ENCODE results near the gene LRRC23.

GRCh38 chr12:6951551-6952120, 47.0 kb downstream of the LRRC23 start:
- TF ChIP-seq KDM3A (CRISPR knock-in tag; IDR thresholded peaks at IDR 0.05; ENCODE audit: low read depth) (no peak), ZMYM2 (CRISPR knock-in tag; IDR thresholded peaks at IDR 0.05) (no peak), RAD21 (CRISPR knock-in tag; IDR thresholded peaks at IDR 0.05) (no peak), AKAP8 (CRISPR knock-in tag; IDR thresholded peaks at IDR 0.05) (no peak), ZBTB49 (CRISPR knock-in tag; IDR thresholded peaks at IDR 0.05; ENCODE audit: borderline replicate concordance) (no peak), KDM4B (CRISPR knock-in tag; IDR thresholded peaks at IDR 0.05) (no peak)
